Left ventricle myocardium inferior (tissue), 1 donor: ENCODE measurements around the gene ULK4. TPM values are rescaled to one million over a fixed set of nuclear protein-coding genes. Genes with fewer than 3 reads are reported as not detected.
A peak's percentile ranks its signal among the peaks of the same experiment; 100 is the strongest.

Experiments
- DNase-seq: peaks from one replicate; pipeline ENCODE4 v3.0.0-alpha.2; 2020
- H3K27ac ChIP-seq: fragments of 200-600 bp; replicated peaks from 2 replicates; pipeline ENCODE4 v1.8.0; 2021
- H3K27me3 ChIP-seq: fragments of 200-600 bp; 2 replicates; pipeline ENCODE4 v1.8.0; 2021; ENCODE audit warnings: low read depth
- H3K36me3 ChIP-seq: fragments of 200-600 bp; 2 replicates; pipeline ENCODE4 v1.8.0; 2021
- H3K4me1 ChIP-seq: fragments of 200-600 bp; 2 replicates; pipeline ENCODE4 v1.8.0; 2021
- H3K4me3 ChIP-seq: fragments of 200-600 bp; 2 replicates; pipeline ENCODE4 v1.8.0; 2021; ENCODE audit warnings: mild to moderate bottlenecking, moderate library complexity
- H3K9me3 ChIP-seq: fragments of 200-600 bp; replicated peaks from 2 replicates; pipeline ENCODE4 v1.8.0; 2021
- CTCF ChIP-seq: fragments of 200-600 bp; IDR thresholded peaks from 2 replicates; pipeline ENCODE4 v1.8.0; 2021; ENCODE audit warnings: antibody characterized with exemption, mild to moderate bottlenecking, borderline replicate concordance
- intact Hi-C: fragments of 100-400 bp; cut with micrococcal nuclease; formaldehyde crosslinking; loops from one replicate; pipeline ENCODE4 v1.11.0; 2022
- total RNA-seq: library from RNA; stranded (reverse); fragmentation: NEBNext Ultra II Directional; extraction: Animal tissue kit (Norgen Biotek cat#: 25700); gene quantifications from one replicate; pipeline ENCODE4 v1.2.1, GENCODE V29; 2021
- donor health status: DM: no; HTN: yes; CAD: no; lungs with severe emphysema.

Gene ULK4
- total RNA-seq, 1 donor from 2014 or later, result 1.8 TPM

- intact Hi-C loops, result no loop called here
- Histone ChIP-seq H3K36me3 (no peaks in the 10 kb centered on the region), H3K27me3 (no peaks in the 10 kb centered on the region), H3K4me1 (no peaks in the 10 kb centered on the region), H3K27ac (no peak overlapping the region), H3K9me3 (peaks cover 16% of the 10 kb centered on the region), H3K4me3 (no peak overlapping the region)
- no peak for TF ChIP-seq CTCF
- no peak for DNase-seq
These were observed 235.0 kb downstream of the ULK4 start for GRCh38 chr3:41726891-41727290.

- intact Hi-C loops, result no loop called here
- Histone ChIP-seq H3K27me3 (no peaks in the 10 kb centered on the region), H3K9me3 (no peaks in the 10 kb centered on the region), H3K4me1 (no peaks in the 10 kb centered on the region), H3K27ac (no peak overlapping the region), H3K4me3 (no peak overlapping the region), H3K36me3 (no peaks in the 10 kb centered on the region)
- DNase-seq, result no peak
- TF ChIP-seq CTCF, result no peak
These were observed 244.3 kb downstream of the ULK4 start for GRCh38 chr3:41717641-41718040.

- Histone ChIP-seq H3K36me3 (no peaks in the 10 kb centered on the region), H3K9me3 (no peaks in the 10 kb centered on the region), H3K27ac (no peak overlapping the region), H3K4me3 (no peak overlapping the region), H3K4me1 (peaks cover 8% of the 10 kb centered on the region), H3K27me3 (no peaks in the 10 kb centered on the region)
- TF ChIP-seq CTCF, result peak; percentile 51
- intact Hi-C loops, result no loop called here
- DNase-seq, result no peak
These were observed 245.4 kb downstream of the ULK4 start for GRCh38 chr3:41716471-41716870.

DNA sequence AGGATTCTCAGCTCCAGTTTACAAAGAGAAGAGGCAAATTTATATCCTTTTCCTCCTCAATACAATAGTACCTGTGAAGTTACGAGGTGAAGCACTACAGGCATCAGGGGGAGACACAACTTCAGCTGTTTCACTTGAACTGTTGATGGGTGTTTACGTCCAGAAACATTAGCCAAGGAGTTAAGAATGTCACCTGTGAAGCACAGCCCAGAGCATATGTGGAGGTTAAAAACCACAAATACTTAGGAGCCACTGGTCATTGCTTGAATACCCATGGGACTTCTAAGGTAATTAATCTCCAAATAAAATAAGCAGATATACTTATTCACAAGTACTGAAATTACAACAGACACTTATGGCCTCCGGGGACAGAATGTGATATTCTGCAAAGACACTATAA, 246.5 kb downstream of the ULK4 start:
- intact Hi-C loops, result no loop called here
- Histone ChIP-seq H3K36me3 (no peaks in the 10 kb centered on the region), H3K4me3 (no peak overlapping the region), H3K27me3 (no peaks in the 10 kb centered on the region), H3K4me1 (peaks cover 10% of the 10 kb centered on the region), H3K9me3 (no peaks in the 10 kb centered on the region), H3K27ac (no peak overlapping the region)
- no peak for DNase-seq
- TF ChIP-seq CTCF, result no peak

GRCh38 chr3:41711651-41712050, 250.3 kb downstream of the ULK4 start:
- no peak overlapping the region for H3K4me3 ChIP-seq
- intact Hi-C loops, result no loop called here
- no peaks in the 10 kb centered on the region for H3K27me3 ChIP-seq
- no peak overlapping the region for H3K27ac ChIP-seq
- no peaks in the 10 kb centered on the region for H3K36me3 ChIP-seq
- H3K9me3 ChIP-seq, result no peaks in the 10 kb centered on the region
- H3K4me1 ChIP-seq, result peaks cover 10% of the 10 kb centered on the region
- DNase-seq, result no peak
- no peak for TF ChIP-seq CTCF
